Measurements from ENCODE around the gene CCDC148.
"Not testable (repeated sequence)": the region's sequence is repeated elsewhere in the genome, so short reads cannot be mapped to it uniquely, and the experiment has no call there.

Gene CCDC148

DNA sequence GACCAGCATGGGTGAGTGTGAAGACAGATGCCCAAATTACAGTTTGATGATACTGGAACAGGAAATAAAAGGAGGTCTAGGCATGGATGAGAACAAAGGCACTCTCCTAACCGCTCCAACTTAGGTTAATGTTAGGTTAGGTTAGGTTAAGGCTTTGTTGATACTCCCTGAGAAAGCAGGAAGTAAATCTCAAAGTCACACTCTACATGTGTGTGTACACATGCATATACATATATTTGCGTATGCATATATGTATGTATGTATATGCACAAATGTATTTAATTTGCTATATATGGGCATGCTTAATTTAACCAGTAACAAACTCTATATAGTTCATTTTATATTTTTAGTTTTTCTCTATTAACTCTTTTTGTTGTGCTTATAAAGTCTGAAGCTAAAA is 215.6 kb downstream of the CCDC148 start:
- Histone ChIP-seq H3K27me3 (ENCODE audit: insufficient read depth, low read length) (no peaks in the 10 kb centered on the region), H3K9me3 (ENCODE audit: insufficient read depth, low read depth, low read length) (no peaks in the 10 kb centered on the region), H3K27ac (ENCODE audit: low read depth, low read length) (no peak overlapping the region), H3K9ac (ENCODE audit: low read depth, low read length) (no peak overlapping the region), H3K4me3 (ENCODE audit: low read length) (no peak overlapping the region), H3K36me3 (ENCODE audit: insufficient read depth, low read length) (no peaks in the 10 kb centered on the region), H3K4me1 (ENCODE audit: insufficient read depth, low read length) (peaks cover 12% of the 10 kb centered on the region; the same call in 1 of the 2 replicates)
- 83% methylated on average over 1 of the region's 2 CpGs for WGBS

DNA sequence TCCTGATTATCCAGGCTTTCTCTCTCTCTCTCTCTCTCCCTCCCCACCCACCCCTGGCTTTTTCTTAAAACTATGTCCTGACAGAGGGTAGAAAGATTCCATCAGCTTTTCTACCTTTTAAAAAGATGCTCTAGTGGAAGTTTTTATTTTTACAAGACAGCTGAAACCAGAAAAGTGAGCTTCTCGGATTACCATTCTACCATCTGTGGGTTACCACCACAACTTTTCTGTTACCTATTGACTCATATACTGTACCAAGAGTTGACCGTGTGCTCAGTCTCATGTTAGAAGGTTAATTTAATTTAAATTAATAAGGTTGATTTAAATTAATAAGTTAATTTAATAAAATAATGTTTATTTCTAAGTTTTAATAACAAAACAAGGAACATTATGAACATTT is 217.3 kb downstream of the CCDC148 start:
- 100% methylated on average over 1 of the region's 2 CpGs for WGBS
- Histone ChIP-seq H3K36me3 (ENCODE audit: insufficient read depth, low read length) (no peaks in the 10 kb centered on the region), H3K4me1 (ENCODE audit: insufficient read depth, low read length) (peaks cover 12% of the 10 kb centered on the region; the same call in 1 of the 2 replicates), H3K4me3 (ENCODE audit: low read length) (no peak overlapping the region), H3K9ac (ENCODE audit: low read depth, low read length) (no peak overlapping the region), H3K27ac (ENCODE audit: low read depth, low read length) (no peak overlapping the region), H3K9me3 (ENCODE audit: insufficient read depth, low read depth, low read length) (no peaks in the 10 kb centered on the region), H3K27me3 (ENCODE audit: insufficient read depth, low read length) (no peaks in the 10 kb centered on the region)

DNA sequence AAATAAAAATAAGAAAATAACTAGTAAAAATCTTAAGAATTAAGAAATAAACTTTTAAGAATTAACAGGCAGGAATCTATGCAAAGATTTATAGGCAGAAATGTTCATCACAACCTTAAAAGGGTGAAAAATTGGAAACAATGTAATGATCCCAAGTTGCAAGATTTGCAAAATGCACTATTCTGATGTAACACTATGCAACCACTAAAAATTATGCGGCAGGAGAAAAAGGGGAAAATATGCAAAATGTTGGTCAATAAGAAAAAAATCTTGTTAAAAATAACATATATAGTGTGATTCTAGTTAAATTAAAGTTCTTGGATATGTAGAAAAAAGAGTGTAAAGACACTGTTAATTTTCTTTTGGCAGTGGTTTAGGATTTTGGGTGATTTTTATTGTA is 222.1 kb downstream of the CCDC148 start:
- H3K9me3 ChIP-seq (ENCODE audit: insufficient read depth, low read depth, low read length), result no peaks in the 10 kb centered on the region
- no peaks in the 10 kb centered on the region for H3K4me1 ChIP-seq (ENCODE audit: insufficient read depth, low read length)
- H3K27ac ChIP-seq (ENCODE audit: low read depth, low read length), result no peak overlapping the region
- no peaks in the 10 kb centered on the region for H3K36me3 ChIP-seq (ENCODE audit: insufficient read depth, low read length)
- H3K27me3 ChIP-seq (ENCODE audit: insufficient read depth, low read length), result no peaks in the 10 kb centered on the region
- no peak overlapping the region for H3K9ac ChIP-seq (ENCODE audit: low read depth, low read length)
- no CpG with 5 or more reads among the region's 1 CpG for WGBS
- no peak overlapping the region for H3K4me3 ChIP-seq (ENCODE audit: low read length)

DNA sequence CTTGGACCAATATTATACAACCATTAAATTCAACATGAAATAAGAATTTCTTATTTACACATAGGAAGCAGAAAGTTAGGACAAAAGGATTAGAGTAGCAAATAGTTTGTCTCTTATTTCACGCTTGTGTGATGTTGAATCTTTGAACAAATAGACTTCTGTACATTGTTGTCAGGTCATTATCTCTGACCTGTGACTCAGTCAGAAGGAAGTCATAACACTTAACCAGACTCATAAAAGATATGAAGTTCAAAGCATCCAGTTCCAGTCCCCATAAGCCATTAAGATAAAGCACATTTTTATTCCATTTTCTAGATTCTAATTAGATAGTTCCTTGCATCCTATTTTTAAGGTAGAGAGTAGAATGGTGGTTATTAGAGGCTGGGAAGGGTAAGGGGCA is 224.1 kb downstream of the CCDC148 start:
- no peaks in the 10 kb centered on the region for H3K36me3 ChIP-seq (ENCODE audit: insufficient read depth, low read length)

DNA sequence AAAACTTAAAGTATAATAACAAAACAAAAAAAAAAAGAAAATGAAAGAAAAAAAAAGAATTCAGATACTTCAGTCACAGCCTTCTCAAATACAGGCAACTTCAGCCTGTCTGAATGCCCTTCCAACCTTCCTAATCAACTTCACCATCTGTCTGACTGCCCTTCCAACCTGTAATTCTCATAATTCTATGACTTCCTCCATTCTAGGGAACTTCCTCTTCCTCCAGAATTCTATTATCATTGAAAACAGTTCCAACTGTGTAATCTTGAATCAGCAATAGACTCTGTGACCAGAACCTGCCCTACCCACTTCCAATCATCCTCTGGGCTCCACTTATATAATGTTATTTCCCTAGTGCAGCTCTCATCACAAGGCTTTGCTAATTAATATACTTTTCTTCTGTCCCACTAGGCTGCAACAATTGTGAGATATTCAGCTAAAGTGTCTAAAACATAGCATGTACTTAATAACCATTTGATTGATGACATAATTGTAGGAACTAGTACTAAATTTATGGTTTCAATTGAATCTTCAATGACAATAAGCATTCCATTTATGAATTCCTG is 227.5 kb downstream of the CCDC148 start:
- no peak overlapping the region for H3K9ac ChIP-seq (ENCODE audit: low read depth, low read length)
- no peaks in the 10 kb centered on the region for H3K9me3 ChIP-seq (ENCODE audit: insufficient read depth, low read depth, low read length)
- no peaks in the 10 kb centered on the region for H3K4me1 ChIP-seq (ENCODE audit: insufficient read depth, low read length)
- no peaks in the 10 kb centered on the region for H3K27me3 ChIP-seq (ENCODE audit: insufficient read depth, low read length)
- no peak overlapping the region for H3K27ac ChIP-seq (ENCODE audit: low read depth, low read length)
- H3K4me3 ChIP-seq (ENCODE audit: low read length), result no peak overlapping the region
- H3K36me3 ChIP-seq (ENCODE audit: insufficient read depth, low read length), result no peaks in the 10 kb centered on the region

More for the DNA sequence above, 224.1 kb downstream of the CCDC148 start:
- Histone ChIP-seq H3K9me3 (ENCODE audit: insufficient read depth, low read depth, low read length) (no peaks in the 10 kb centered on the region), H3K27me3 (ENCODE audit: insufficient read depth, low read length) (no peaks in the 10 kb centered on the region), H3K4me3 (ENCODE audit: low read length) (no peak overlapping the region), H3K4me1 (ENCODE audit: insufficient read depth, low read length) (no peaks in the 10 kb centered on the region), H3K27ac (ENCODE audit: low read depth, low read length) (no peak overlapping the region), H3K9ac (ENCODE audit: low read depth, low read length) (no peak overlapping the region)
- 100% methylated on average over 1 of the region's 1 CpG for WGBS

DNA sequence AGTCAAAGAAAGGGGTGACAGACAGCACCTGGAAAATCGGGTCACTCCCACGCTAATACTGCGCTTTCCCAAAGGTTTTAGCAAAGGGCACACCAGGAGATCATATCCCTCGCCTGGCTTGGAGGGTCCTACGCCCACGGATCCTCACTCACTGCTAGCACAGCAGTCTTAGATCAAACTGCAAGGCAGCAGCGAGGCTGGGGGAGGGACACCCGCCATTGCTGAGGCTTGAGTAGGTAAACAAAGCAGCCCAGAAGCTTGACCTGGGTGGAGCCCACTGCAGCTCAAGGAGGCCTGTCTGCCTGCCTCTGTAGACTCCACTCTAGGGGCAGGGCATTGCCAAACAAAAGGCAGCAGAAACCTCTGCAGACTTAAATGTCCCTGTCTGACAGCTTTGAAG is 233.5 kb downstream of the CCDC148 start:
- not testable (repeated sequence) for H3K4me1 ChIP-seq (ENCODE audit: insufficient read depth, low read length); H3K36me3 ChIP-seq (ENCODE audit: insufficient read depth, low read length); H3K27ac ChIP-seq (ENCODE audit: low read depth, low read length); H3K27me3 ChIP-seq (ENCODE audit: insufficient read depth, low read length); H3K4me3 ChIP-seq (ENCODE audit: low read length); H3K9ac ChIP-seq (ENCODE audit: low read depth, low read length); H3K9me3 ChIP-seq (ENCODE audit: insufficient read depth, low read depth, low read length)
- WGBS, result 94% methylated on average over 8 of the region's 8 CpGs

DNA sequence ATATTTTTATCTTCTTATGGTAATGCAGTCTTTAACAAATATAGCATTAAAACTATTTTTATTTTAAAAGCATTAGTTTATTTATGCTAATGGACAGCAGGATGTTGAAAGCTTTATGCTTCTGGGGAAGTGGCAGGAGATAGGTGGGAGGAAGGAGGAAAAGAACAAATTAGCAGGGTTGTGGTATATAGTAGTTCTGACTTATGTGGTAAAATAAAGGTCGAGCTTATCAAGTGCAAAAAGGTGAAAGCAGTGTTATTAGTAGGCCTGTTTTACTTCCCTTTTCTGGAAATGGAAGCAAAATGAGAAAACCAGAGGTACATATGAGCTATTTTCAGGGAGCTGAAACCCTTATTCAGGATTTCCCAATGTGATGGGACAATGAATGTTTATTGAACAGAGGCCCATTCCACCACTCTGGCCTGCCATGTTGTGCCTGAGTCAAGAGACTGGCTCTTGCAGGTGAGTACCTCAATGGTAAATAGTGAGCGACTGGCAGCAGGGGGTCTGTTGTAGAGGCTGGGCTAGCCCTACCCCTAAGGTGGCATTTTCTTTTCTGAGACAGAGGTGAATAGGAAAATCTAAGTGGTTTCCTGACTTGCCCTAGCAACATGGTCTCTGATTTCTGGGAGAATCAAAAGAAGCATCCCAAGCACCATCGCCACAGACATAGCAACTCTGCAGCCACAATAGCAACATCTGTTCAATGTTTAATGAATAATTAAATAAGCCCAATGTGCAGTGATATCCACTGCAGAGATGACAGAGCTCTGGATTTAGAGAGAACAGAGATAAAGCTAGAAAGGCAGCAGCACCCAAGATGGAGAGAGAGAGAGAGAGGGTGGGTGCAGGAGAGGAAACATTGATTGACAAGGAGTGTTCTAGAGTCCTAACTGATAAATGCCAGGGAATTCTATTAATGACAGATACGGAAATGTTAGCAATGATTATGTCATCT is 235.2 kb downstream of the CCDC148 start:
- WGBS, result 89% methylated on average over 3 of the region's 4 CpGs
- Histone ChIP-seq H3K27ac (ENCODE audit: low read depth, low read length) (no peak overlapping the region), H3K4me1 (ENCODE audit: insufficient read depth, low read length) (no peaks in the 10 kb centered on the region), H3K9ac (ENCODE audit: low read depth, low read length) (no peak overlapping the region), H3K4me3 (ENCODE audit: low read length) (no peak overlapping the region), H3K36me3 (ENCODE audit: insufficient read depth, low read length) (no peaks in the 10 kb centered on the region), H3K27me3 (ENCODE audit: insufficient read depth, low read length) (no peaks in the 10 kb centered on the region), H3K9me3 (ENCODE audit: insufficient read depth, low read depth, low read length) (no peaks in the 10 kb centered on the region)

DNA sequence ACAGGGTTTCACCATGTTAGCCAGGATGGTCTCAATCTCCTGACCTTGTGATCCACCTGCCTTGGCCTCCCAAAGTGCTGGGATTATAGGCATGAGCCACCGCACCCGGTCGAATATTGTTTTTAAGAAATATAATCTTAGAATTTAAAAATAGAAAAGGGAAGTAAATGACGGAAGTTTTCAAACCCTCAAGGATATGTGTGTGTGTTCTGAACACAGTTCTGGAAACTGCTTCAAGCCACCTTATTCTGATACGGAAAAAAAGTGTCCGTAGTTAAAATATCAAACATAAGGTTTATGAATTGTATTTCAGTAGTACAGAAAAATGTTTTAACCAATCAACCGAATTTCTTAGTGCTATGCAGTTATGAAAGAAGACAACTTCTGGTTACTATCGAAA is 239.0 kb downstream of the CCDC148 start:
- H3K27ac ChIP-seq (ENCODE audit: low read depth, low read length), result no peak overlapping the region
- no peak overlapping the region for H3K4me3 ChIP-seq (ENCODE audit: low read length)
- H3K9me3 ChIP-seq (ENCODE audit: insufficient read depth, low read depth, low read length), result no peaks in the 10 kb centered on the region
- H3K36me3 ChIP-seq (ENCODE audit: insufficient read depth, low read length), result no peaks in the 10 kb centered on the region
- H3K27me3 ChIP-seq (ENCODE audit: insufficient read depth, low read length), result no peaks in the 10 kb centered on the region
- no peak overlapping the region for H3K9ac ChIP-seq (ENCODE audit: low read depth, low read length)
- H3K4me1 ChIP-seq (ENCODE audit: insufficient read depth, low read length), result peaks cover 16% of the 10 kb centered on the region
- WGBS, result 97% methylated on average over 7 of the region's 8 CpGs

DNA sequence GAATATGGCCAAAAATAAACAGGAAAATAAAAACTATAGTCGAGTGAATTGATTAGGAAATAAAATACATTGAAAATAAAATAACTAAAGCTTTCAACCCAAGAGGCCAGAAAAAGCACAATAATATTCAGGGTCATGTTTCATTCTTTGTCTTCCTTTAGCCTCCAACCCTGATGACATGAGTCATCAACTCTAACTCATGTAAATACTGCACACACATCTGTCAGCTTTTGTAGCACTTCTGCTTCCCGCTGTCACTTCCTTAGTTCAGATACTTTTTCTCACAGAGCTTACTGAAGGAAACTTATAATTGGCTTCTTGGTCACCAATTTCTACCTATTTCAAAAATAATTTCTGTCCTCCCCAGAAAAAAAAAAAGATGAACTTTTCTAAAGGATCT is 242.1 kb downstream of the CCDC148 start:
- Histone ChIP-seq H3K9ac (ENCODE audit: low read depth, low read length) (no peak overlapping the region), H3K27ac (ENCODE audit: low read depth, low read length) (no peak overlapping the region), H3K9me3 (ENCODE audit: insufficient read depth, low read depth, low read length) (no peaks in the 10 kb centered on the region), H3K36me3 (ENCODE audit: insufficient read depth, low read length) (no peaks in the 10 kb centered on the region), H3K27me3 (ENCODE audit: insufficient read depth, low read length) (no peaks in the 10 kb centered on the region), H3K4me3 (ENCODE audit: low read length) (no peak overlapping the region), H3K4me1 (ENCODE audit: insufficient read depth, low read length) (peaks cover 16% of the 10 kb centered on the region)
- 38% methylated on average over 1 of the region's 2 CpGs for WGBS

DNA sequence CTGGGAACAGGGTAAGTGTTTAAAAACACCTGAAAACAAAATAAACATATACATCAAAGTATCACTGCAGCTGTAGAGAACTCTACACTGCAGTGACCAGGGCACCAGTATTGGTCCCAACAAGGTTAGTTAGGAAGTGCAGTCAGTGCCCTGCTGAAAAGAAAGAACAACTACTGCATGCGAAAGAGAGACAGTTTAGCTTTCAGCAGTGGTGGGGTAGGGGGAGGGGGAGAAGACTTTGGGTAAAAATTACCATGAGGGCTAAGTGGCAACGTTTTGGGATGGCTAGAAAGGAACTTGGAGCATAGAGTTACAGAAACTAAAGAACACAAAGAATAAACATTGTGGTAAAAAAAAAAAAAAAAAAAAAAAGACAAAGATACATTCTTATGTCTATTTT is 242.8 kb downstream of the CCDC148 start:
- Histone ChIP-seq H3K9ac (ENCODE audit: low read depth, low read length) (no peak overlapping the region), H3K27me3 (ENCODE audit: insufficient read depth, low read length) (no peaks in the 10 kb centered on the region), H3K9me3 (ENCODE audit: insufficient read depth, low read depth, low read length) (no peaks in the 10 kb centered on the region), H3K4me1 (ENCODE audit: insufficient read depth, low read length) (peaks cover 16% of the 10 kb centered on the region), H3K27ac (ENCODE audit: low read depth, low read length) (no peak overlapping the region), H3K36me3 (ENCODE audit: insufficient read depth, low read length) (no peaks in the 10 kb centered on the region), H3K4me3 (ENCODE audit: low read length) (no peak overlapping the region)
- 52% methylated on average over 1 of the region's 2 CpGs for WGBS

DNA sequence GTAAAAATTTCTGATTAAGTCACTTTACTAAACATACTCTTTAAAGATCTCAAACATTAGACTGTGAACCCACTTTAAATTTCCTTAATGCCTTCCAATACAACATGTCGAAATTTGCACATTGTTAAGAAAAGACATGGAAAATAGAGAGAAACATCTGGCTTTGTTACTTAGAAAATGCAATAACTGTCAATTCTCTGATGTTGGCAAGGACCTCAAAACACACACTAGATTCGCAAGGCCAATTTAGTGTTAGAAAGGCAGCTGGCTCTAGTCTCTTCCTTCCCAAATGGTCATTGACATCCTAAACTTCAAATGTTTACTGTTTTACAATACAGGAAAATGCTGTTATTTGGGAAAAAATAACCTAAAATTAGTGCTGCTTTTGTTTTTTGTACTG is 244.3 kb downstream of the CCDC148 start:
- H3K9me3 ChIP-seq (ENCODE audit: insufficient read depth, low read depth, low read length), result no peaks in the 10 kb centered on the region
- peaks cover 16% of the 10 kb centered on the region for H3K4me1 ChIP-seq (ENCODE audit: insufficient read depth, low read length)
- no peaks in the 10 kb centered on the region for H3K27me3 ChIP-seq (ENCODE audit: insufficient read depth, low read length)
- H3K27ac ChIP-seq (ENCODE audit: low read depth, low read length), result no peak overlapping the region
- no peak overlapping the region for H3K9ac ChIP-seq (ENCODE audit: low read depth, low read length)
- WGBS, result 93% methylated on average over 2 of the region's 2 CpGs
- no peaks in the 10 kb centered on the region for H3K36me3 ChIP-seq (ENCODE audit: insufficient read depth, low read length)
- no peak overlapping the region for H3K4me3 ChIP-seq (ENCODE audit: low read length)
